HG02571 (cell line): Measurements from ENCODE around the gene GPR17.
A peak's percentile ranks its signal among the peaks of the same experiment; 100 is the strongest.

Source experiments
- ATAC-seq: cut with Tn5 transposase; IDR thresholded peaks from one replicate; pipeline ENCODE4 v1.9.1; 2021; ENCODE audit warnings: mild to moderate bottlenecking, moderate library complexity; ENCODE audit not compliant: unreplicated experiment

Gene GPR17

GRCh38 chr2:127640082-127641072, 5.6 kb upstream of the GPR17 start:
- ATAC-seq = no peak

GRCh38 chr2:127641133-127641532, 4.8 kb upstream of the GPR17 start:
- ATAC-seq = no peak

- no peak for ATAC-seq
Measured at GRCh38 chr2:127641846-127642507, 4.0 kb upstream of the GPR17 start.

GRCh38 chr2:127642706-127643438, 3.1 kb upstream of the GPR17 start:
- no peak for ATAC-seq

GRCh38 chr2:127643439-127644065, 2.4 kb upstream of the GPR17 start:
- no peak for ATAC-seq

GRCh38 chr2:127644066-127645025, 1.6 kb upstream of the GPR17 start:
- no peak for ATAC-seq

- no peak for ATAC-seq
Measured at GRCh38 chr2:127645026-127645394, 943 bp upstream of the GPR17 start.

- ATAC-seq = no peak
Measured at GRCh38 chr2:127646487-127647241, 711 bp downstream of the GPR17 start.

GRCh38 chr2:127647242-127648190, 1.6 kb downstream of the GPR17 start:
- no peak for ATAC-seq

- no peak for ATAC-seq
Measured at GRCh38 chr2:127648321-127648720, 2.4 kb downstream of the GPR17 start.

- no peak for ATAC-seq
Measured at GRCh38 chr2:127649100-127649611, 3.2 kb downstream of the GPR17 start.

- peak; percentile 54 for ATAC-seq
Measured at GRCh38 chr2:127649684-127650040, 3.7 kb downstream of the GPR17 start.

- ATAC-seq = no peak
Measured at GRCh38 chr2:127650041-127650784, 4.3 kb downstream of the GPR17 start.

- ATAC-seq = no peak
Measured at GRCh38 chr2:127650785-127651380, 4.9 kb downstream of the GPR17 start.

GRCh38 chr2:127651381-127651809, 5.4 kb downstream of the GPR17 start:
- ATAC-seq = no peak

- ATAC-seq = no peak
Measured at GRCh38 chr2:127651971-127652550, 6.1 kb downstream of the GPR17 start.
